LoVo (cell line): Measurements from ENCODE around the gene NACC2.

Experiments used
- DNase-seq: peaks from one replicate; pipeline ENCODE4 v3.0.0-alpha.2; 2016; ENCODE audit warnings: low spot score

NACC2 gene

DNA sequence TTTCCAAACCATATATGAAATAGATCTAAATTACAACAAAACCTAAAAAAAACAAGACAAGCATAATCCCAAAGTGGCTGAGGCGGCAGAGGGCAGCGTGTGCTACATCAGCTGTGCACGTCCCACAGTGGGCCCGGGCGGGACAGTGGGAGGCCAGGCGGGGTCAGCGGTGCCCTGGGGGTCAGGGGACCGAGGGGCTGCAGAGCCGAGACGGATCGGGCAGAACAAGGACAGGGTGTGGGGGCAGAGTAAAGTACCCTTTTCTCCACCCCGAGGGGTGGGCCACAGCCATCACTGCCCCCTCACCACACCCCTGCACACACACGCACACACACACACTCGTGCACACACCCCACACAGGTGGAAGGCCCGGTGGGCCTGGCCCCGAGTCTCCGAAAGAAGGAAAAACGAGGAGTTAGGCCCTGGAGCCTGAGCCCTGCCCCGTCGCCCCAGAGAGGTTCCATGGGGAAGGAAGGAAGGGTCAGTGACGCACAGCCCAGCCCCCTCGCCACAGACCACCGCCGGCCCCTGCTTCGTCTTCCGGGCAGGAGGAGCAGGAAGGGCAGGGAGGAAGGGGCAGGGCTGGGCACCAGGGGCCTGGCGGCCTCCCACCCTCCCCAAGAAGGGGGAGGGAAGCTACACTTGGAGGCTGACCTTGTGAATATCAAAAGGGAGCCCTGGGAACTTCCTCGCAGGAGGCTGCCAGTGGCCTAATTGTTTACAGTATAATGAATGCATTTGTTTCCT lies 84.3 kb downstream of the NACC2 start:
- DNase-seq, result no peak

DNA sequence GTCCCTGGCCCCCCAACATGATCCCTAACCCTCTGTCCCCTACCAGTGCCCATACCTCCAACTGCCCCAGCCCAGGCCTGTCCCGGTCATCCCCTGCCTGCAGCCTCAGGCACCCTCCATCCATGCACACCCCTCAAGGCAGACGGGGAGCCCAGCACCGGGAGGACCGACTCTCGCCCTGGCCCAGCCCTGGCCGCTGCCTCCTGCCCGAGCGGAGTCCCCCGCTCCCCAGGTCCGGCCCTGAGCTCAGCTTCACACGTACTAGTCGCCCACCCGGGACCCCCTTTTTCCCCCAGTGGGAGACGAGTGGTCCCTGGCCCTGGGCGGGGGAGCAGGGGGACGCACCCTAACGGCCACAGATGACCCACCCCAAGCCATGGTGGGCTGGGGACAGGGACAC lies 84.9 kb downstream of the NACC2 start:
- no peak for DNase-seq

DNA sequence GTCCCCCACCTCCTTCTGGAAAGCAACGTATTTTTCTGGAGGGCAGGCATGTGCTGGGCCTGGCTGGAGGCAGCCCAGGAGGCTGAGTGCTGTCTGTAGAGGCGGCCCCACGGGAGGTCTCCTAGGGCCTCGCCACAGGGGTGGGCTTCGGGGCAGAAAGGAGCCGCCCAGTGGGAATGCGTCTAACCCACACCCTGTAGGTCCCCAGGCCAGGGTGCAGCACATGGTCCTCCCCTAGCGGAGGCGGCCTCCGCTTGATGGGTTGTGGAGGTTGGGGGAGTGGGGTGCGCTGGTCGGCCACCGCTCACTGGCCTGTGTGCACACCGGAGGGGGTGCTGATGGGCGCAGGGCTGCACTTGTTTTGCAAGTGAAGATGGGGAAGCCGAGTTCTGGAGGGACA lies 85.6 kb downstream of the NACC2 start:
- DNase-seq, result no peak

DNA sequence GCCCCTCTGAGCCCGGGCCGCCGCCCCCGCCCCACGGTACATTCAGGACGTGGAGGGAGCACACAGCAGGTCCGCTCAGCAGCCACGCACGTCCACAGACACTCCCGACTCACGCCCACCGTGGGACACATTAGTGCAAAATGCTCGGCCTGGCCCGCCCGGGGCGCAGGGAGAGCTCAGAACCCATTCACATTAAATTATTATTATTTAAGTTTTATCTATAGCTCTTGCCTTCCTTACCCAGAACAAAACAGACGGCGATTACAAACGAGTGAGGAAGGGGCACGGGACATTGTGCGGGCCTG lies 86.4 kb downstream of the NACC2 start:
- DNase-seq, result no peak

DNA sequence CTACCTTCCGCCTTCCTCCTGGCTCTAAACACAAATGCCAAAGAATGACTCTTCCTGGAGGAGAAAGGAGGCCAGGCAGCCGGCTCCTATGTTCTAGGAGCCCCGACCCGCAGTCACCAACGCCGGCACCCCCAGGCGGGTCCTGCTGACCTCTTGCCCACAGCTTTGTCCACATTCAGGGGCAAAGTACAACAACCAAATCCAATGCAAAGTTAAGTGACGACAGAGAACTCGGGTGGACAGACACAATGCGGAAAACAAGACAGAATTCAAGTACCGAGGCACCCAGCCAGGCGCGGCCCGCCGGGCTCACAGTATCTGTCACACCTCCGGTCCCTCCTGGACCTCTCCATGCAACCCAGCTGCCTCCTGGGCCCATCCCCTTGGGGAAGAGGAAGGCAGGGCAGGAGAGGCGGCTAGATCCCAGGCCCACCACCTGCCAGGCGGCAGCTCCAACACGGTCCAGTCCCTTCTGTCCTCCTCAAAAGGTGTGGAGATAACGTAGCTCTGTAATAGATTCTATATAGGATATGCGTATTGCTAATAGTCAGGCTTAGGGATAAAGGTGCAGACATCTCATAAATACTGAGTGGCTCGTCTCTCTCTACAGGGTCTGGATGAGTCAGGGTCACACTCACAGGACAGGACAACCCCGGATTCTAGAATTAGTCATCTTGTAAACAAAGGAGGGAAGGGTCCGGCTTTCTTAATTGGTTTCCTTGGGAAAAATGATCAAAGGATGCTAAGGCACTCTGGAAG lies 87.0 kb downstream of the NACC2 start:
- no peak for DNase-seq

DNA sequence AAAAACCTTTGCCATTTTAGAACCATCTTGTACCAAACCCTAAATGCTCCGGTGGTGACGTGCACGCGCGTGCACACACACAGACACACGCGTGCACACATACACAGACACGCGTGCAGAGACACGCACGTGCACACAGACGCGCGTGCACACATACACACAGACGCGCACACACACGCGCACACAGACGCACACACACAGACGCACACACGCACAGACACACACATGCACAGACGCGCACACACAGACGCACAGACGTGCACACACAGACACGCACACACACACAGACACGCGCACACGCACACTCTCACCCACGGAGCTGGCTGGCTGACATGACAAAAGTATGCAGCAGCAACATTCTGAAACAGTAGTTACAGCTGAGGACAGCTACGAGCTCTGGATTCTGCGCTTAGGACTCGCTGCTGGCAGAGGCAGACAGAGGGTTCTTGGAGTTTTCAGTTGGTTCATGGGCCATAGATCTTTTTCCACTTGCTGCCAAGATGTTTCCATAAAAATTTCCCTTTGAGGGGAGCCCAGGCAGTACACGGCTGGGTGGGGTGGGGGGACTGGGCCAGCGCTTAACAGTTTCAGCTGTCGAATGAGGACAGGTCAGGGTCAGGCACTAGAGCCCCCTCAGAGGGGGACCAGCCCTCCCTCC lies 87.7 kb downstream of the NACC2 start:
- no peak for DNase-seq

DNA sequence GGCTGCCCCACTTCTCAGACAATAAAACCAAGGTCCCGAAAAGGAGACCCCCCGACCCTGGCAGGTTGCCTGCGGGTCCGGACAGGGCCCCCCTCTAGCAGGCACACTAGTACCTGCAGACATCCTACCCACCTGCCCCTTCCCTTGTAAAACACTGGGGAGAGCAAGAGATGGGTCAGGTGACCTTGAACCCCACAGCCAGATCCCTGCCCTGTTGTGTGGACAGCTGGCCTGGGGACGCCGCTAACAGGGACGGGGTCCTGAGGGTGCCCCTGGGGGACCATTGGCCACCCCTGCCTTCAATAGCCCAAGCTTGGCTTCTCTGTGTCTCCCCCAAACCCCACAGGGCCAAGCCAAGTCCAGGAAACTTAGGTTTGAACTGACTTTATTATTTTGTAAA lies 88.9 kb downstream of the NACC2 start:
- no peak for DNase-seq

DNA sequence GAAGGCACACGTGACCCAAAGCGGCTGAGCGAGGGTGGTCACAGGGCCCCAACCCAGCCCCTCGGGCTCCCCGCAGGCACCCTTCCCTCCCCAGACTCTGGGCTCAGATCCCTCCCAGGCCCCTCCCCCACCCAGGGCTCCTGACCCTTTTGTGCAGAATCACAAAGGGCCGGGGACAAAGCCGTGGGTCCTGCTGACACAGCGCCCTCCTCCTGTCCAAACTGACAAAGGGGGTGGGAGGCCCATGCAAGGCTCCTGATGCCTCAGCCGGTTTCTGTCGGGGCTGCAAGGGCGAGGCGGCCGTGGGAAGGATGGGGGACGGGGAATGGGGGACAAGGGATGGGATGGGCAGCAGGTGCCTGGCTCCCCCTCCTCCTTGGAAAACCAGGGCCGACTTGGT lies 90.4 kb downstream of the NACC2 start:
- no peak for DNase-seq

DNA sequence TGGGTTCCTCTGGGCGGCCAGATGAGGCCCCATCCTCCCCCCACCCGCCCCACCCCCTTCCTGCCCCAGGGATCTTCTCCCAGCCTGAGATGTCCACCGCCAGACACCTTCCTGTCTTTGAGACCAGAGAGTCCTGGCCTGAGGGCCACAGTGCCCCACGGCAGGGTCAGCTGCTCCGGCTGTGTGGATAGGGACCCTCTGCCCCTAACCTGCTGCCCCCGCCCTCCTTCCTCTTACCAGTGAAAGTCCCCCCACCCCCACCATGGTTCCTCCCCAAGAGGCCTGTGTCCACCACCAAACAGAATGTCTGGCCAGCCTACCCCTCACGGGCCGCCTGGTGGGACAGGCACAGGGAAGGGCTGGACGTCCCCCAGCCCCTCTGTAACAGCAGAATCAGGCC lies 90.9 kb downstream of the NACC2 start:
- no peak for DNase-seq

DNA sequence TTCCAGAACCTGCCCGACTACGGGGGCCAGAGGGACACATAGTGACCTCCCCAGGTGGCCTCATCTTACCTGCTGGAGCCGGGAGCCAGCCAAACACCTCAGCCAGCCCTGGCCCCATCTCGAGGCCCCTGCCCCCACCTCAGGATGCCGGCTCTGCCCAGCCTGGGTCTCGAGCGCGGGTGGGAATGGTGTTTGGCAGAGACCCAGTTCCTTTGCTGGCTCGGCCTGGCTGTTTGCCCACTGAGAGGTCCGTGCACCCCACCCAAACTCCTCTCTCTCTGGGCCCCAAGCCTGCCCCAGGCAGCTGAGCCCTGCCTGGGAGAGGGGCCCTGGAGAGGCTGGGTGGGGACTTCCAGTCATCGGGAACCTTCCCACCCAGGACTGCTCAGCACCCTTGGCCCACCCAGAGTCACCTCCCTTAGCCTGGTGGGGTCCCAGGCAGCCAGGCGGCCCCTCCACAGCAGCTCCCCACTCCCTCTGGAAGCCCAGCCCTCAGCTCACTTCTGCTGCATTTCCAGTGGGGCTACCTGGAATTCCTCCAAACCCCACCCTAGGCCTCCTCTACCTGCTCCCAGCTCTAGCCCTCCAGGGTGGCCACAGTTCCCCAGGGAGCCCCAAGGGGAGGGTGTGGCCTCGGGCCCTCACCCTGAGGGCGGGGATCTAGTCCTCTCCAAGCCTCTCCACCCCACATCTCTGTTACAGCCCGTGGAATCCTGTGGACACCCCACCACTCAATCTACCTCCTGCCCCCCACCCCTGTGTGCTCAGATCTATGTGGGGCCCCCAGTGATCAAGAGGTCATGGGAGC lies 91.5 kb downstream of the NACC2 start:
- no peak for DNase-seq

DNA sequence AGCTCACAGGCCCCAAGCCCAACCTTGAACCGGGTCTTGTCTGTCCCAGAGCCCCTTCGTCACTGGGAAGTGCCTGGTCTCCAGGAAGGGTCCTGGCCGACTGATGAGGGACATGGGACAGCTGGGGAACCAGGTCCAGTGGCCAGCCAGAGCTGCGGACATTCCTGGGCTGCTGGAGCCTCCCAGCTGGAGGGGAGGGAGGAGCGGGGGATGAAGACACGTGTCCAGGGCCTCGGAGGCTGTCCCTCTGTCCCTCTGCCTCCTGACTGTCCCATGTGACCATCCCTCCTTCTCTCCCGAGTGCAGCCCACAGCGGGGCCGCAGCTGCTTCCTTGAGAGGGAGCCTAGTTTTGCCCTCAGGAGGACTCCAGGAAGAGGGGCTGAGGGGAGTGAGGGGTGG lies 92.2 kb downstream of the NACC2 start:
- DNase-seq, result no peak

DNA sequence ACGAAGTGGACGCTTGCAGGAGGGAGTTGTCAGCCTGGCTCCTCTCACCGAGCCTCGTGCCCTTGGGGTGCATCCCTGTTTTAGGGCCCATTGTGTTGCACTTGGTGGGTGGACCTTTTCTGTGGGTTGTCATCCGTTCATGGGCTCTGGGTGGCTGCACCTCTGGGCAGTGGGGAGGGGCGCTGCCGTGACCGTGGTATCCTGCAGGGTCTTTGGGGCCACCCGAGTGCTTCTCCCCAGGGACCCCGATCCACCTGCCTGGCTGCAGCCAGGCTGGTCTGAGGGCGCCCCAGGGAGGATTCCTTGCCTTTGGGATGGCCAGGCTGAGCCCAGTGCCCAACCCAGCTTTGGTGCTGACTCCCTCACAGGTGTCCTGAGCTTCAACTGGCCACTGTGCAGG lies 92.9 kb downstream of the NACC2 start:
- DNase-seq, result no peak

DNA sequence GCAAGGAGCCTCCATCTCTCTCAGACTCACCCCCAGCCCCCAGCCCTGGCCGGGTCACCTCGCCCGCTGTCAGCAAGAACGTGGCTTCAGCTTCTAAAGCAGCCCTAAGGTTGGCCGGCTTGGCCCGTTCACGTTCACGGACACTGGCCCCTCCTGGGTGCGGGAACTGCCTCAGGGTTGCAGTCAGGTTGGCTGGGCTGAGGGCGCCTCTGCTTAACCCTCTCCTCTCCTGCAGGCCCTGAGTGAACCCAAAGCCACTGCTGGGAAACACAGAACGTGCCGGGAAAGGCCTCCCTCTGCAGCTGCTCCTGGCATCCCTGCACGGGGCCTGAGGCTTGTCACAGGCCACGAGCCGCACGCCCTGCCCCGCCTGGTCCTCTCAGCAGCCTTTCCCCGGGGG lies 93.9 kb downstream of the NACC2 start:
- no peak for DNase-seq

DNA sequence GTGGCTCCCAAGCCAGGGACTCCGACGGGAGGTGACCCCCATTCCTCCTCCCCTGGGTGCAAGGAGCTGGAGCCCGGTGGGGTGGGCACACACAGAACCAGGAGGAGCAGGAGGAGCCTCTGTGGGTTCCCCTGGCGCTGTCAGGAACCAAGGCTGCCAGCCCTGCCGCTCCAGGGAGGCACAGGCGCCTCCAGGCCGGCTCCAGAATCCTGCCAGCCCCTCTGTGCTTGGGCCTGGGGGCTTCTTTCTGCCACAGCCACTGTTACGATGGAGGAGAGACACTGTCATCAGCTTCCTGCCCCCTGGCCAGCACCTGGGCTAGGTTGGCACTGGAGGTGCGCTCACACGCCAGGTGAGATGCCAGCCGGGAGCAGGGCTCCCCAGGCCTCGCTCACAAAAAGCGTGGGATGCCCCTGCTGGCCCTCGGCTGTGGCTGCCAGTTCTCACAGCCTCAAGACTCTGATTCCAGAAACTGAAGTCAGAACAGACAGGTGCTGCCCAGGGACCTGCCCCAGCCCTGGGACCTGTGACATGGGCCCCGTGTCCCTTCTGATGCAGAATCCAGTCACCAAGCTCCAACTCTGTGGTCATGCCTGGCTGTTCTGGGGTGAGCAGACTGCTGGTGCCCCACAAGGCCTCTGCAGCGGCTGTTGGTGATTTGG lies 96.5 kb downstream of the NACC2 start:
- no peak for DNase-seq

DNA sequence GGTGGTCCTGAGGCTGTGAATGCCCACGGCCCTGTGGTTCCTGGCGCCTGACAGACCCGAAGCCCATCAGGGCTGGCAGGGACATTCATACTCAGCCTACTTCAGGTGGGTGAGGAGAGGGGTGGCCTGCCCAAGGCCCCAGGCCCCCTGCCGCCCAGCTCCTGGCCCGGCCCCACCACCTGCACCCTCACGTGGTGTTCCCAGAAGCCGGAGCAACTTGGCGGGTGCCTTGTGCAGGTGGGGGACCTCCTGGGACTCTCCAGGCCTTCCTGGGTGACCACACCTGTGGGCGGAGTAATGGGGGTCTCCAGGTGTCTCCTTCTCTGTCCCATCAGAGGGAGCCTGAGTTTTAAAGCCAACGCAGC lies 97.1 kb downstream of the NACC2 start:
- no peak for DNase-seq

DNA sequence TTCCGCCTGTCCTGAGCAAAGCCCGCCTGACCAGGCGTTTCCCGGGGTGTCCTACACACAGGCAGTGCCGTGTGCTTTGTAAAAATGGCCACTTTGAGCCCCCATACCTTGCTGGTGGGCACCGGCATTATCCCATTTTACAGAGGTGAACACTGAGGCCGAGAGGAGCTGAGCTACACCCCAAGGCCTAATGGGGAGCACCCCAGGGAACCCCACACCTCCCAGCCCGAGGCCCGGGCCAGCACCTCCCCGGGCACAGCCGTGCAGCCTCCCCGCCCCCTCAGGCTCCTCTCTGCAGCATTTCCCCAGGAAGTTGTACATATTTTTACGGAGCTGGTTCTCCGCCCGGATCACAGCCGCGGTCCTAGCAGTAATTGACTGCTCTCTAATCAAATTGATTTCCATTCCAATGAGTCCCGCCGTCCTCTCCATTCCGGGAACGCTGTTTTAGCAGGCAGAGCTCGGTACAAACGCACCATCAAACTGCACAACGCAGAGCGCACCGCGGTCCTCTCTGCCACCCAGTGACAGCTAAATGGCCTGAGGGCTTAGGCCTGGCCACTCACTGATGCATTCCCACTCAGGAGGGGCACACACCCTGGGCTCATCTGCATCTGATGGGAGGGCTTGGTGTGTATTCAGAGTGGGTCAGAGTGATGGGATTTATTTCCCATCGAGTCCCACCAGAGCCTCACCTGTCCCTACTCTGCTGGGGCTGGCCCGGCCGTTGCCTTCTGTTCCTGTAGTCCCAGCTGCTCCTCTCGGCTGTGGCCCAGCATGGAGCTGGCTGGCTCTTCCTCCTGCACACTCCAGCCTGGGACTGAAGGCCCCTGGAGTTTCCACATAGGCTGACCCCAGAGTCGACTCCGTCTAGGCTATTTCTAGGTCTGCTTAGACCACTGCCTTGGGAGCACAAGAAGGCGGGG lies 97.7 kb downstream of the NACC2 start:
- no peak for DNase-seq

DNA sequence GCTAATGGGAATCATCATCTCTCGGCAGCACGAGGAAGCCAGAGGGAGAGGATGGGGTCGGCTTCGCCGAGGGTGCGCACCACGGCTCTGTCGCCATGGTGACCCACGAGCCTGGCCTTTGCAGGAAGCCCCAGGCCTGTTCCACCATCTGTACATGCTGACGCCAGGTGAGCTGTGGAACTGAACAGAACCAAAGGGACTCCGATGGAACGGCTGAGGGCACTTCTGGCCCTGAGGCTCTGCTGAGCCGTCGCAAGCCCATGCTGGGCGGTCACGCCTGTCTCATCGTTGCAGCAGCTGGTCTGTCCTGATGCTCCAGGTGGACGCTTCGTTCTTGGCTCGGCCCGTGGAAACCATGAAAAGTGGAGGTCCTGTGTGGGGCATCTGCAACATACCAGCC lies 99.3 kb downstream of the NACC2 start:
- DNase-seq, result no peak

DNA sequence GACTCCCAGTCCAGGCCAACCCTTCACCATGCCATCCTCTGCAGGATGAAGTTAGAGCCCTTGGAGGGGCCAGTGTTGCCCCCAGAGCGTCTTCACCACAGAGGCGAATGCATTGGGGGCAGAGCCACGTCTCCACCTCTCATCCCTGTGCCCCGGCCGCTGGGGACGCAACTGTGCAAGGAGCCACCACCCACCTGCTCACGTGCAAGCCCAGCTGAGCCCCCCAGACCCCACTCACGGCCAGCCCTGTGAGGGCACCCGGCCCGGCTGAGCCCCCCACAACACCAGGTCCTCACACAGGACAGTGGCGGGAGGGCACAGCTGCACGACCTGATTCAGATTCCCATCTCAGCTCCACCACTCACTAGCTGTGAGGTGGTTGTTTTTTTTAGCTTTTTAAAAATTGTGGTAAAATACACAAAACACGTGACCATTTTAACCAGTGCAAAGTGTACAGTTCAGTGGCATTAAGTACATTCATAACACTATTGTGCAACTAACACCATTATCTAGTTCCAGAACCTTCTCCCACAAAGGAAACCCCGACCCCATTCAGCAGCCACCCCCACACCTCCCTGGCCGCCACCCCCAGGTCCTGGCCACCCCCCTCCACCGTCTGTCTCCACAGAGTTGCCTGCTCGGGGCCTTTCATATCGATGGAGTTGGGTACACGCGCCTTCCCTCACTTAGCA lies 100.4 kb downstream of the NACC2 start:
- DNase-seq, result no peak

DNA sequence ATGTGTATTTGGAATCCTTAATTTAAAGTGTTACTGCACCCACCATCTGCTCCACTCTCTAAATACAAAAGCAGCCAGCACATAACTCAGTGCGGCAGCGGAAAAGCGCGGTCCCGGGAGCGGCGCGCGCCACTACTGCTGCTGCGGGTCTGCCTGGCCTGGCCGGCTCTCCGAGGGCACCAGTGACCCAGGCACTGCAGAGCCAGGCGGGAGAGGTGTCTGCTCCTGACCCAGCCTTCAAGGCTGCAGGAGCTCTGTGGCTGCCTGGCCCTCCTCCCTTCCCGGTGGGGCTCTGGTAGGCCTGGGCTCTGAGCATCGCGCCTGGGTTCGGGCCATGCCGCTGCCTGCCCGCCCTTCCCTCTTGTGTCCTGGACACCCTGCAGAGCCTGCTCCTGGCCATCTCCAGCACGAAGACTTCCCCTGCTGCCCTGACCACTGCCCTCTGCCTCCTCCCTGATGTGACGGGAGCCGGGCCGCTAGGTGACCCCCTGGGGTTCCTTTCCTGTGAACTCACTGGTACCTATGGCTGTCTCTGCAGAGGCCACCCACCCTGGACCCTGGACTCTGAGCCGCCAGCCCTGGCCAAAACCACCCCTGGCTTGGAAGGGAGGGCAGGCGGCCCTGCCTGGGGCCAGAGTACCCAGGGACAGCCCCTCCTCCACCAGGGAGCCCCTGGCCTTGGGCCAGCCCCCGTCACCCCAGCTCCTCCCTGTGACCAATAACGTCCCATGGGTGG lies 101.2 kb downstream of the NACC2 start:
- DNase-seq, result no peak

DNA sequence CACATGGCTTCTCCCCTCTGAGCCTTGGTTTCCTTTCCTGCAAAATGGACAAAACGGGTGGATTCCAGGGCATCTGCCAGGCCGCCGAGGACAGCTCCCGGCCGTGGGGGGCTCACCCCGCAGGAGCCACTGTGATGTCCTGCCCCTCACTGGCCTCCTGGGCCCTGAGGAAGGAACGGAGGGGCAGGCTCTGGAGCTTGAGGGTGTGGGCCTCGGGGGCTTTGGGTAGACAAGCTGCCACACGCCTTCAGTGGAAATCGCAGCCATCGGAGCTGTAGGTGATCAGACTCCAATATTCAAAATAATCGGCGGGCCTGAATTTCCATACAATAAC lies 101.7 kb downstream of the NACC2 start:
- no peak for DNase-seq
